ENCODE data around the gene PBRM1.

The PBRM1 gene

DNA sequence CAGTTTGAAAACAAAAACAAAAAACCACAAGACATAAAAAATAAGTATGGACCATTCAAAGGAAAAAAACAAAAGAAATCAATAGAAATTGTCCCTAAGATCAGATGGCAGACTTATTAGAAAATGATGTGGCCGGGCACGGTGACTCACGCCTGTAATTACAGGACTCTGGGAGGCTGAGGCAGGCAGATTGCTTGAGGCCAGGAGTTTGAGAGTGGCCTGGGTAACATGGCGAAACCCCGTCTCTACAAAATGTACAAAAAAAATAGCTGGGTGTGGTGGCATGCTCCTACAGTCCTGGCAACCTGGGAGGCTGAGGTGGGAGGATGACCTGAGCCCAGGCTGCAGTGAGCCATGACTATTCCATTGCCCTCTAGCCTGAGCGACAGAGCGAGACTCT, 36.8 kb upstream of the PBRM1 start:
- H3K27ac ChIP-seq = no peak overlapping the region
- TF ChIP-seq ZFX (IDR thresholded peaks at IDR 0.05; ENCODE audit: borderline replicate concordance) = no peak
- TF ChIP-seq, protein P1, sequence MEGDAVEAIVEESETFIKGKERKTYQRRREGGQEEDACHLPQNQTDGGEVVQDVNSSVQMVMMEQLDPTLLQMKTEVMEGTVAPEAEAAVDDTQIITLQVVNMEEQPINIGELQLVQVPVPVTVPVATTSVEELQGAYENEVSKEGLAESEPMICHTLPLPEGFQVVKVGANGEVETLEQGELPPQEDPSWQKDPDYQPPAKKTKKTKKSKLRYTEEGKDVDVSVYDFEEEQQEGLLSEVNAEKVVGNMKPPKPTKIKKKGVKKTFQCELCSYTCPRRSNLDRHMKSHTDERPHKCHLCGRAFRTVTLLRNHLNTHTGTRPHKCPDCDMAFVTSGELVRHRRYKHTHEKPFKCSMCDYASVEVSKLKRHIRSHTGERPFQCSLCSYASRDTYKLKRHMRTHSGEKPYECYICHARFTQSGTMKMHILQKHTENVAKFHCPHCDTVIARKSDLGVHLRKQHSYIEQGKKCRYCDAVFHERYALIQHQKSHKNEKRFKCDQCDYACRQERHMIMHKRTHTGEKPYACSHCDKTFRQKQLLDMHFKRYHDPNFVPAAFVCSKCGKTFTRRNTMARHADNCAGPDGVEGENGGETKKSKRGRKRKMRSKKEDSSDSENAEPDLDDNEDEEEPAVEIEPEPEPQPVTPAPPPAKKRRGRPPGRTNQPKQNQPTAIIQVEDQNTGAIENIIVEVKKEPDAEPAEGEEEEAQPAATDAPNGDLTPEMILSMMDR (IDR thresholded peaks at IDR 0.05) = no peak

- no peak overlapping the region for H3K27ac ChIP-seq
- TF ChIP-seq, protein P1 (IDR thresholded peaks at IDR 0.05) = no peak
Measured at GRCh38 chr3:52721730-52722008, 36.0 kb upstream of the PBRM1 start.

DNA sequence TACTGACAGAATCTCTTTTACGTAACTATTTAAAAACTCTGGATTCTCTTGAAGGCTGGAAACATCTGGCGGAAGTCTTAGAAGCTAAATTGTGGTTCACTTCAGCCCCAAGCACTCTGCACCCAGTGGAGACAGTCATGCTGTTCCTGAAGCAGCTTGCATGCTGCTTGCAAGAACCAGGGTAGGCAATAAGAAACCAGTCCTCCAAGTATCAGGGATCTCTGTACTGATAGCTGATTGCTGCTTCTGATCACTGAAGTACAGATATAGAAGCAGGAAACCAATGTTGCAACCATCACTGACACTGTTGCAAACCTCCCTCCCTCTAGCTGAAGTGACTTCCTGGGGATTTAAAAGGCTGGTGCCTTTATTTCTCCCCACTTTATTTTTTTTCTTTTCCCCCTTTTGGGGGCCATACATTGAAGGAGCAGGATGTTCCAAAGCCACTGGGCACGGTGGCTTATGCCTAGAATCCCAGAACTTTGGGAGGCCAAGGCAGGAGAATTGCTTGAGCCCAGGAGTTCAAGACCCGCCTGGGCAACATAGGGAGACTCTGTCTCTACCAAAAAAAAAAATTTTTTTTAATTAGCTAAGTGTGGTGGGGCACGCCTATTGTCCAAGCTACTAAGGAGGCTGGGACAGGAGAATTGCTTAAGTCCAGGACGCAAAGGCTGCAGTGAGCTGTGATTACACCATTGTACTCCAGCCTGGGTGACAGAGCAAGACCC, 35.5 kb upstream of the PBRM1 start:
- TF ChIP-seq, protein P1 (IDR thresholded peaks at IDR 0.05) = no peak
- TF ChIP-seq ZFX (IDR thresholded peaks at IDR 0.05; ENCODE audit: borderline replicate concordance) = no peak
- no peak overlapping the region for H3K27ac ChIP-seq

DNA sequence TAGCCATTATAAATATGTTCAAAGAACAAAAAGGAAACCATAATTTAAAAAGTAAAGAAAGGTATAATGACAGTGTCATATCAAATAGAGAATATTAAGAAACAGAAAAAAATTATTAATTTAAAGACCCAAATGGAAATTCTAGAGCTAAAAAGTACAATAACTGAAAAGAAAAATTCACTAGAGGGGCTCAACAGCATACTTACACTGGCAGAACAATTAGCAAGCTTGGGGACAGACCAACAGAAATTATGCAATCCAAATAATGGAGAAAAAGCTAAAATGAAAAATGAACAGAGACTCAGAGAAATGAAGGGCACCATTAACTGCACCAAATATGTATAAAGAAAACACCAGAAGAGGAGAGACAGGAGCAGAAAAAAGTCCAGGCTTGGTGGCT, 33.9 kb upstream of the PBRM1 start:
- no peak overlapping the region for H3K27ac ChIP-seq
- TF ChIP-seq, protein P1 (IDR thresholded peaks at IDR 0.05) = no peak
- no peak for TF ChIP-seq ZFX (IDR thresholded peaks at IDR 0.05; ENCODE audit: borderline replicate concordance)

DNA sequence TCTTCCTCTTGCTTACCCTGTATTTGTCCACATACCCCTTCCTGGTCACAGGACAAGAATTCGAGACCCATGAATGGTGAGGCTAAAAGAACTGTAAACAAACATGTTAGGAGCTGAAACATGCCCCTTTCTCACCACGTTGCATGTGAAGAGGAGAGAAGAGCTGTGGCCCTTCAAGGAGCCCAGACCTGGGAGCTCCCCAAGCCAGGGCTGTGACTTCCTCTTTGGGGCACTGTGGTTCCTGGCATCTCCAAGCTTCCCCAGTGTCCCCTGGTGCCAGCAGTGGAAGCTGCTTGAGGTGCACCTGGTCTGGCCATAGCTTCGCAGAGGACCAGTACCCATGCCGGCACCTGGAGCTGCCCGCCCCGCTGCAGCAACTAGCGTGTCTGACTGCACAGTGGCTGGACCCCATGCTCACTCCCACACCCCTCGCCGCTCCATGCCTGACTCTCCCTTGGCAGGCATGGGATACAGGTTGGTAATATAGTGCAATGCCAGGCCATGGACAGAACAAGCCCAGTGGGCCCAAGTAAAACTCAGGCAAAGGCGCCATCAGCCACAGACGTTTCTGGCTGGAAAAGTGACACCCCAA, 30.1 kb upstream of the PBRM1 start:
- H3K27ac ChIP-seq = no peak overlapping the region
- no peak for TF ChIP-seq ZFX (IDR thresholded peaks at IDR 0.05; ENCODE audit: borderline replicate concordance)

DNA sequence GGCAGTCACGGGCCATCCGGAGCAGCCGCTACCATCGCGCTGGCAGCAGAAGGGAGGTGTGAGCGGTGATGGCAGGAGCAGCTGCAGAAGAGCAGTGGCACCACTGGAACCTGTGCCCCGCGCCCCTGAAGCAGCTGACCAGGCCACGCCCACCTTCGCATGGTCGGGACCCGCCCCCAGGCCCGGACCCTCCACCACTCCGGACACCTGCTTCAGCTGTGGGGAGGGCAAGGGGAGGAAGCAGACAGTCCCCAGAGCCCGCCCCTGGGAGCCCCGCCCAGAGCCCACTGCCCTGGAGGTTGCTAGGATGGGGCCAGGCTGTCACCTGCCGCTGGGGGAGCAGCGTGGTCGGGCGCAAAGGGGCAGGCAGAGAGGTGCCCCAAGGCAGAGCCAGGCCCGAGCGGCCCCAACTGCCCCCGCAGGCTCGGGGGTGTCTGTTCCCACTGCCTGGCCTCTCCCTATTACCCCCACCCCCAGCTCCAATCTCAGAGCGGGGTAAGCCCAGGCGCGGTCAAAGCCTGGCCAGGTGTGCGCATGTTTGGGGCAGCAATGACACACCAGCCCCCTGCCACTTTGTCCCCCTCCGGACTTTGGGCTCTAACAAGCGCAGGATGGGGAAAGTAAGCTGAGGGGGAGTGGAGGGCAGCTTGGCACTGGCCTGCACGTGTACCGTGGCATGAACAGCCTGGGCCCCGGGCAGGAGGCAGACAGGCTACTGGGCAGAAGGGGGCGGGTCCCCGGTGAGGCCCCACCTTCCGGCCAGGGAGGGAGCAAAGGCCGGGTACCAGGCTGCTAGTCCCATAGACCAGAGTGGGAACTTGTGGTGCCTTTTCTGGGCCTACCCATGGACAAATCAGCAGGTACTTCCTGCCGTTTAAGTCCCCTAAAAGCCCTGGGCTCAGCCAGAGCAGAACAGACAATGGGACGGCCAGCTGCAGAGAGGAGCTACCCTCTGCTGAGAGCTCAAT, 28.9 kb upstream of the PBRM1 start:
- H3K27ac ChIP-seq = no peak overlapping the region
- no peak for TF ChIP-seq ZFX (IDR thresholded peaks at IDR 0.05; ENCODE audit: borderline replicate concordance)
- TF ChIP-seq, protein P1 (IDR thresholded peaks at IDR 0.05) = no peak

- TF ChIP-seq, protein P1 (IDR thresholded peaks at IDR 0.05) = no peak
- TF ChIP-seq ZFX (IDR thresholded peaks at IDR 0.05; ENCODE audit: borderline replicate concordance) = no peak
- no peak overlapping the region; the same call in 1 of the 2 replicates for H3K27ac ChIP-seq
Measured at GRCh38 chr3:52712291-52713212, 26.8 kb upstream of the PBRM1 start.

All from 22Rv1 (cell line).